H1 (cell line): ENCODE measurements around the gene EZH1.

Source experiments
- CBX8 ChIP-seq: fragments of 300-800, 300-1000 bp; sonication (generic); IDR thresholded peaks from 2 replicates; pipeline ENCODE4 v1.7.1; 2016; ENCODE audit warnings: low read depth, low read length, borderline replicate concordance
- CEBPB ChIP-seq: IDR thresholded peaks from 2 replicates; pipeline ENCODE4 v1.6.1; 2012; ENCODE audit warnings: low read depth, low read length
- CTCF ChIP-seq, 3 experiments: IDR thresholded peaks; 1 replicate in 2 of 3; 2 replicates in 1 of 3; pipeline versions ENCODE4 v1.5.1 to v1.6.1; 2011; ENCODE audit warnings: low read length in 3 of 3, mild to moderate bottlenecking in 3 of 3, inconsistent platforms in 2 of 3, low read depth in 1 of 3, moderate library complexity in 1 of 3; ENCODE audit not compliant: insufficient read depth in 1 of 3; ENCODE audit errors: control extremely low read depth in 1 of 3
- KDM5A ChIP-seq: fragments of 200-600 bp; IDR thresholded peaks from 2 replicates; pipeline ENCODE4 v1.7.1; 2012; ENCODE audit warnings: mild to moderate bottlenecking, low read length, inconsistent platforms, mixed read lengths
- POLR2A ChIP-seq, 2 experiments: IDR thresholded peaks; 1 replicate in 1 of 2; 2 replicates in 1 of 2; pipeline ENCODE4 v1.6.1; 2011; ENCODE audit warnings: low read depth in 2 of 2, low read length in 2 of 2, mild to moderate bottlenecking in 2 of 2; ENCODE audit errors: control extremely low read depth in 1 of 2
- SRF ChIP-seq: IDR thresholded peaks from 2 replicates; pipeline ENCODE4 v1.6.1; 2011; ENCODE audit warnings: mild to moderate bottlenecking, low read depth, low read length, moderate library complexity
- SUZ12 ChIP-seq: fragments of 200-600 bp; sonication (generic); IDR thresholded peaks from 2 replicates; pipeline ENCODE4 v1.6.1; 2012; ENCODE audit warnings: mild to moderate bottlenecking, inconsistent platforms, low read length, moderate library complexity, mixed read lengths

- TF ChIP-seq CTCF (IDR thresholded peaks at IDR 0.05; ENCODE audit: control extremely low read depth in 1 of 3, insufficient read depth in 1 of 3, low read depth in 1 of 3, low read length in 3 of 3) = peak; percentile 81 to 97 (median 88)
- TF ChIP-seq SRF = no peak
- no peak for TF ChIP-seq KDM5A
- peak; percentile 5; the same call in 1 of the 2 replicates for TF ChIP-seq CEBPB
- no peak; a peak in 1 of 3 replicates for TF ChIP-seq POLR2A (IDR thresholded peaks at IDR 0.05; ENCODE audit: control extremely low read depth in 1 of 2, low read depth in 2 of 2, low read length in 2 of 2)
- TF ChIP-seq CBX8 = no peak
- TF ChIP-seq SUZ12 = peak; percentile 38; the same call in 1 of the 2 replicates
Observed at GRCh38 chr17:42679492-42680330, 65.1 kb downstream of the EZH1 start.
